Measurements from ENCODE around the gene HYCC1.
"Not testable (repeated sequence)": the region's sequence is repeated elsewhere in the genome, so short reads cannot be mapped to it uniquely, and the experiment has no call there.

HYCC1 gene

DNA sequence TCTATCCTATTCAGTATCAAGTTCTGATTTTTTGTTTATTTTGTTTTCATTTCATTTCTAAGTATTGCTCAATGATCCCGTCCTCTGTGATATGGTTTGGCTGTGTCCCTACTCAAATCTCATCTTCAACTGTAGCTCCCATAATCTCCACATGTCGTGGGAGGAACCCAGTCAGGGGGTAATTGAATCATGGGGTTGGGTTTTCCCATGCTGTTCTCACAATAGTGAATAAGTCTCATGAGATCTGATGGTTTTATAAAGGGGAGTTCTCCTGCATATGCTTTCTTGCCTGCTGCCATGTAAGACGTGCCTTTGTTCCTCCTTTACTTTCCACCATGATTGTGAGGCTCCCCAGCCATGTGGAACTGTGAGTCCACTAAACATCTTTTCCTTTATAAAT lies 39.3 kb downstream of the HYCC1 start:
- not testable (repeated sequence) for H3K27ac Mint-ChIP-seq, H3K9me3 Mint-ChIP-seq, H3K4me1 Mint-ChIP-seq, H3K27me3 Mint-ChIP-seq
- Mint-ChIP-seq H3K36me3 (peaks cover 20% of the 10 kb centered on the region), H3K4me3 (peak overlapping the region; percentile 3)

- Mint-ChIP-seq H3K4me1 (peaks cover 5% of the 10 kb centered on the region), H3K27me3 (no peaks in the 10 kb centered on the region), H3K36me3 (peaks cover 22% of the 10 kb centered on the region), H3K9me3 (no peaks in the 10 kb centered on the region), H3K27ac (no peak overlapping the region), H3K4me3 (no peak overlapping the region)
Observed at GRCh38 chr7:22972207-22972606, 41.7 kb downstream of the HYCC1 start.

DNA sequence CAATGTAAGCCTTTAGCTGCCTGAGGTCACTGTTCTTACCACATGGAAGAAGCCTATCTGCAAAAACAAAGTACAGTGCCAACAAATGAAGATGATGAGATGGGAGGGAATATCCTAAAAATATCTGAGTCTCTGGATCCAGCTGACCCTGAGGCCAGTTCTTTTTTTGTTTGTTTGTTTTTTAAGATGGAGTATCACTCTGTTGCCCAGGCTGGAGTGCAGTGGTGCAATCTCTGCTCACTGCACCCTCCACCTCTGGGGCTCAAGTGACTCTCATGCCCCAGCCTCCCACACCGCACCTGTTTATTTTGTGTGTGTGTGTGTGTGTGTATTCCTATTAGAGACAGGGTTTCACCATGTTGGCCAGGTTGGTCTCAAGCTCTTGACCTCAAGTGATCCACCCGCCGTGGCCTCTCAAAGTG lies 44.9 kb downstream of the HYCC1 start:
- Mint-ChIP-seq H3K27me3 (no peaks in the 10 kb centered on the region), H3K36me3 (peaks cover 15% of the 10 kb centered on the region), H3K27ac (no peak overlapping the region)

More for the DNA sequence above, 44.9 kb downstream of the HYCC1 start:
- H3K4me3 Mint-ChIP-seq, result no peak overlapping the region
- no peaks in the 10 kb centered on the region for H3K9me3 Mint-ChIP-seq
- no peaks in the 10 kb centered on the region for H3K4me1 Mint-ChIP-seq
